T-helper 17 cell (primary cell): ENCODE results near the gene SHC2. TPM values are rescaled to one million over a fixed set of nuclear protein-coding genes. Genes with fewer than 3 reads are reported as not detected.
"Not testable (repeated sequence)": the region's sequence is repeated elsewhere in the genome, so short reads cannot be mapped to it uniquely, and the experiment has no call there.

Experiments
- ATAC-seq: fragments of 150-1000 bp; cut with Tn5 transposase; 2 replicates; pipeline ENCODE4 v1.10.0; 2021; ENCODE audit warnings: mild to moderate bottlenecking, moderate library complexity
- DNase-seq, 3 donors: peaks; one replicate each; pipeline versions ENCODE4 v3.0.0 to v3.0.0-alpha.2; 2020 to 2021
- H3K9me3 ChIP-seq: one replicate; pipeline ENCODE4 v1.7.0; 2013; ENCODE audit warnings: low read length, mild to moderate bottlenecking; ENCODE audit not compliant: control insufficient read depth, poor library complexity, severe bottlenecking
- H3K27ac Mint-ChIP-seq: one replicate; pipeline ENCODE4 v1.8.0; 2022; ENCODE audit warnings: mild to moderate bottlenecking, moderate library complexity, mixed read lengths
- H3K27me3 Mint-ChIP-seq: one replicate; pipeline ENCODE4 v1.8.0; 2022; ENCODE audit warnings: mixed read lengths
- H3K36me3 Mint-ChIP-seq: one replicate; pipeline ENCODE4 v1.8.0; 2022; ENCODE audit warnings: low read depth, mixed read lengths
- H3K4me1 Mint-ChIP-seq: one replicate; pipeline ENCODE4 v1.8.0; 2022; ENCODE audit warnings: mild to moderate bottlenecking, mixed read lengths
- H3K4me3 Mint-ChIP-seq: one replicate; pipeline ENCODE4 v1.8.0; 2022; ENCODE audit warnings: mild to moderate bottlenecking, moderate library complexity, mixed read lengths
- total RNA-seq, 4 donors: library from RNA in 2 of 4; stranded (reverse) in 2 of 4; gene quantifications; one replicate each; pipeline ENCODE4 v1.2.3 and lab custom pipeline; 2022 to 2026

SHC2 gene
- total RNA-seq, 2 donors from 2014 or later: not detected

GRCh38 chr19:412356-413355 lies 48.2 kb downstream of the SHC2 start:
- Mint-ChIP-seq H3K36me3 (peaks cover 2% of the 10 kb centered on the region), H3K4me1 (peaks cover 6% of the 10 kb centered on the region), H3K4me3 (no peak overlapping the region), H3K27me3 (peaks cover 6% of the 10 kb centered on the region), H3K27ac (no peak overlapping the region)
- ATAC-seq: no peak
- peak in 1 of 3 donors; percentile 9 for DNase-seq
- no peaks in the 10 kb centered on the region for H3K9me3 ChIP-seq

DNA sequence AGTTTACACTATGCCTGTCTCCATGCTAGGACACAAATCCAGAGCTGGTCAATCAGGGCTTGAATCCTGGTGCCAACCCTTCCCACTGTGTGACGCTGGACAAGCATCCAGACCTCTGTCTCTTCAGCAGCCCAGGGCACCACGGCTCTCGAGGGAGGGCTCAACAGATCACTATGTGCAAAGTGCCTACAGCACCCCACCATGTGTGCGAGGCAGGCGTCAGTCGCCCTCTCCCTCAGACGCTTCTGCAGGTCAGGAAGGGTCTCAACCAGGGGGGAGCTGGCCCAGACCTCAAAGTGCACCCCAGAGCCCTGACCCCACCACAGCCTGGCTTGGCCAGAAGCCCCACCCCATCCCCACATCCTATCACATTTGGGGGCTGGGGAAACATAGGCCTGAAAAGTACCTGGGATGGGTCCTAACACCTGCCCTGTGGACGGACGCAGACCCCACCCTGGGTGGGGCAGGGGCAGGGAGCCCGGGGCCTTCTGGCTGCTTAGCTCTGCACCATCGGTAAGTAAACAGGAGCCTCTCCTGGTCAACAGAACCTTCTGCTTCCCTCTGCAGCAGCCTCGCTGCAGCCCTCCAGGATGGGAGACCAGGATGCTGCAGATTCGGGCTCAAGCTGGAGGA lies 49.0 kb downstream of the SHC2 start:
- Mint-ChIP-seq H3K27ac (no peak overlapping the region), H3K27me3 (peaks cover 6% of the 10 kb centered on the region), H3K4me3 (no peak overlapping the region), H3K4me1 (peaks cover 6% of the 10 kb centered on the region), H3K36me3 (peaks cover 2% of the 10 kb centered on the region)
- DNase-seq (no peak), ATAC-seq (no peak)
- no peaks in the 10 kb centered on the region for H3K9me3 ChIP-seq

DNA sequence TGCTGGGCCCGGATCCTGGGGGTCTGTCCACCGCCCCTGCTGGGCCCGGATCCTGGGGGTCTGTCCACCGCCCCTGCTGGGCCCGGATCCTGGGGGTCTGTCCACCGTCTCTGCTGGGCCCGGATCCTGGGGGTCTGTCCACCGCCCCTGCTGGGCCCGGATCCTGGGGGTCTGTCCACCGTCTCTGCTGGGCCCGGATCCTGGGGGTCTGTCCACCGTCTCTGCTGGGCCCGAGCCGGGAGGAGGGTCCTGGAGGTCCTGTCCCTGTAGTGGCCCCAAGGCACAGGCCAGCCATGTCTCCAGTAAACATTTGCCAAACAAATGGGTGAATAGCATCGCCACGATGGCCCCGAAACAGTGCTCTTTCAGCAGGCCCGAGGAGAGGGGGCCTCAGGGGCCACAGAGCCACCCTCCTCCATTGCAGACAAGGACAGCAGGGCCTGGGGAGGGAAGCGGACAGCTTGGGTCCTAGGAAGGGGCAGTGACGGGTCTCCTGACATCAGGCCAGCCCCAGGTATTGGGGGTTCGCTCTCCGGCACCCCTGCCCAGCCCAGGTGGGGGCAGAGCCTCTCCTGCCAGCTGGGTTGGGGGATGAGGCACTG lies 49.6 kb downstream of the SHC2 start:
- H3K9me3 ChIP-seq, H3K36me3 Mint-ChIP-seq, DNase-seq, H3K4me3 Mint-ChIP-seq, H3K4me1 Mint-ChIP-seq, H3K27ac Mint-ChIP-seq, H3K27me3 Mint-ChIP-seq, ATAC-seq: not testable (repeated sequence)

GRCh38 chr19:410243-410781 lies 50.5 kb downstream of the SHC2 start:
- H3K9me3 ChIP-seq: no peaks in the 10 kb centered on the region
- peaks cover 2% of the 10 kb centered on the region for H3K36me3 Mint-ChIP-seq
- no peak overlapping the region for H3K27ac Mint-ChIP-seq
- DNase-seq (no peak), ATAC-seq (no peak)
- H3K4me1 Mint-ChIP-seq: peaks cover 6% of the 10 kb centered on the region
- peaks cover 13% of the 10 kb centered on the region for H3K27me3 Mint-ChIP-seq
- peak overlapping the region; percentile 91 for H3K4me3 Mint-ChIP-seq

DNA sequence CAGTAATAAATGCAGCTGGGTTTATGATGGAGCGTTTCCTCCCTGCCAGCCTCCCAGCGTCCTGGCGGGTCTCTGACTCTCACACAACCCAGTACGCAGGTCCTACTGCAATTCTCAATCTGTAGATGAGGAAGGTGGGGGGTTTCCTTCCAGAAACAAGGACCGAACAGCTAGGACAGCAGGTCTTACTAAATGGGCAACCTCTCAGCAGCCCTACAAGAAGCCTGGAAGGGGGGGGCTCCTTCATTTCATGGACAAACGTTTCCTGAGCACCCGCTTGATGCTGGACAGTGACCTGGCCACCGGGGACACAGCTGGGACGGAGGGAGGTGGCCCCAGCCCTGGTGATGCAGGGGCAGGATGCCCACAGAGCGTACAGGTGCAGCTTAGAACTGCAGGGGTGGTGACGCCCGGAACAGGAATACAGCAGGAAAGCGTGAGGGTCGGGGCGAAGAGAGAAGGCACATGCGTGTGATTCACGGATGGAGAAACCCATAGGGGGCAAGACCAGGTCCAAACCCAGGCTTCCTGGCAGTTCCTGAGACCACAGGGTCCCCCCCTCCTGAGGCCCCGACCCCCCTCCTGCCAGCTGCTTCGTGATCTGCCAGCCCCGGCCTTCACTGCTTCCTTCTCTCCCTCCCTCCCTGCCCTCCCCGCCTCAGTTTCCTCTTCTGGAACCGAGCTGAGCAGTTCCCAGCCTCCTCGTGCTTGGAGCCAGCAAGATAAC lies 51.2 kb downstream of the SHC2 start:
- no peaks in the 10 kb centered on the region for H3K9me3 ChIP-seq
- Mint-ChIP-seq H3K36me3 (peaks cover 2% of the 10 kb centered on the region), H3K27ac (no peak overlapping the region), H3K4me1 (peaks cover 6% of the 10 kb centered on the region), H3K27me3 (peaks cover 13% of the 10 kb centered on the region), H3K4me3 (peak overlapping the region; percentile 91)
- no peak for DNase-seq
- peak; percentile 36 for ATAC-seq

GRCh38 chr19:408902-409515 lies 51.8 kb downstream of the SHC2 start, which contains the start of gene C2CD4C:
TSS of gene C2CD4C (minus strand) at chr19:409147. CDS start at chr19:408361, 786 bp downstream.
- Mint-ChIP-seq H3K36me3 (peaks cover 2% of the 10 kb centered on the region), H3K27ac (no peak within 1 kb of the TSS), H3K4me1 (peaks cover 6% of the 10 kb centered on the region), H3K27me3 (peaks cover 13% of the 10 kb centered on the region), H3K4me3 (peak within 1 kb of the TSS; percentile 91)
- H3K9me3 ChIP-seq: no peaks in the 10 kb centered on the region
- peak; percentile 44 for ATAC-seq
- DNase-seq: no peak

DNA sequence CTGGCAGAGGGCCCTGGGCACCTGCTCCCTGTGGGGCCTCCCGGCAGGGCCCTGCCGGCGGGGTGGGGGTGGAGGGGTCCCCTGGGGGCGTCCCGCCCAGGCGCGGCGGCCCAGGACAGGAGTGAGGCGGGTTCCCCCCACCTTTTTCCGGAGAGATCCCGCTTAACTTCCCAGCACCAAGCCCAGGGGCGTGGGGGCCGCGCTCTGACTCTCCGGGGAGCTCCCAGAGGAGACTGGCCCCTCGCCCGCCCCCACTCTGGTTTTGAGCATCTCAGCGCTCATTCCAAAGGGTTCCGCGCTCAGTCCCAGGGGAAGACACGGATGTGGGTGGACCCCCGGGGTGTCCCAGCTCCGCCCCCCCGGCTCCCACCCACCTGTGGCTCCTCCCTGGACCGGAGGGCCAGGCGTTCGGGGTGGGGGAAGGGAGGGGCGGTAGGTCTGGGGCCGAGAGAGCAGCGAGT lies 52.4 kb downstream of the SHC2 start:
- Mint-ChIP-seq H3K4me3 (no peak overlapping the region), H3K27me3 (peaks cover 15% of the 10 kb centered on the region)
- ATAC-seq: no peak

GRCh38 chr19:407511-408440 lies 53.1 kb downstream of the SHC2 start:
- Mint-ChIP-seq H3K36me3 (peaks cover 2% of the 10 kb centered on the region), H3K4me3 (peak overlapping the region; percentile 19), H3K4me1 (peaks cover 6% of the 10 kb centered on the region), H3K27ac (no peak overlapping the region), H3K27me3 (peaks cover 22% of the 10 kb centered on the region)
- no peaks in the 10 kb centered on the region for H3K9me3 ChIP-seq
- DNase-seq (no peak), ATAC-seq (no peak)

More for the DNA sequence above, 52.4 kb downstream of the SHC2 start:
- H3K4me1 Mint-ChIP-seq: peaks cover 6% of the 10 kb centered on the region
- no peaks in the 10 kb centered on the region for H3K9me3 ChIP-seq
- H3K36me3 Mint-ChIP-seq: peaks cover 2% of the 10 kb centered on the region
- H3K27ac Mint-ChIP-seq: no peak overlapping the region
- DNase-seq: no peak

DNA sequence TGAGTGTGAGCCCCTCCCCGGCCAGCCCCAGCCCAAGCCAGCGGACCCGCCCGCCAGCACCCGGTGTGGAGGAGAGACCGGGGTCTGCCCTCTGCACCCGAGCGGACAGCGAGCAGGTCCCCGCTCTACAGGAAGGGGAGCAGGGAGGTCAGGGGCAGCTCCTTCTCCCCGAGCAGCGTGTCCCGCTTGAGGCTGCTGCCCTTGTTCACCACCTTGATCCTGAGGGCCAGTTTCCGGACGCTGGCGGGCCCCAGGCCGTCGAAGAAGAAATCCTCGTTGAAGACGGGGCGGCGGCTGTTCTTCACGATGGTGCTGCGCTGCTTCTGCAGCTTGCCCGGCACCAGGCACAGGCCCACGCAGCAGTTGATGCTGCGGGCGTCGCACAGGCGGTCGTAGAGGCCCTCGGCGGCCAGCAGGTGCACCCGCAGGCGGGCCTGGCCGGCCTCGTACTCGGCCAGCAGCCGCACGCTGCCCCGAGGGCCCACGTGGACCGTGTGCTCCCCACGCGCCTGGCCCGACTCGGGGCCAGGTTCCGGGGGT lies 53.8 kb downstream of the SHC2 start:
- Mint-ChIP-seq H3K36me3 (peaks cover 2% of the 10 kb centered on the region), H3K4me3 (no peak overlapping the region), H3K27me3 (peaks cover 23% of the 10 kb centered on the region), H3K27ac (no peak overlapping the region), H3K4me1 (peaks cover 6% of the 10 kb centered on the region)
- no peaks in the 10 kb centered on the region for H3K9me3 ChIP-seq
- DNase-seq (no peak), ATAC-seq (no peak)

GRCh38 chr19:406135-406781 lies 54.6 kb downstream of the SHC2 start:
- Mint-ChIP-seq H3K27me3 (peaks cover 23% of the 10 kb centered on the region), H3K4me3 (no peak overlapping the region), H3K36me3 (peaks cover 2% of the 10 kb centered on the region), H3K4me1 (peaks cover 6% of the 10 kb centered on the region), H3K27ac (no peak overlapping the region)
- no peaks in the 10 kb centered on the region for H3K9me3 ChIP-seq
- ATAC-seq (no peak), DNase-seq (no peak)
